CD4-positive, alpha-beta T cell treated with Interleukin-21 for 1 hour (primary cell): Measurements from ENCODE around the gene PCYT2.
A peak's percentile ranks its signal among the peaks of the same experiment; 100 is the strongest.
"Not testable (repeated sequence)": the region's sequence is repeated elsewhere in the genome, so short reads cannot be mapped to it uniquely, and the experiment has no call there.

ENCODE experiments used
- DNase-seq: peaks from one replicate; pipeline ENCODE4 v3.0.0-alpha.2; 2020

The PCYT2 gene

GRCh38 chr17:81926451-81927151 lies 15.4 kb upstream of the PCYT2 start:
- DNase-seq, result peak; percentile 54

- no peak for DNase-seq
These were observed 14.8 kb upstream of the PCYT2 start for GRCh38 chr17:81925860-81926450.

- peak; percentile 28 for DNase-seq
These were observed 13.6 kb upstream of the PCYT2 start for GRCh38 chr17:81924557-81925532.

- no peak for DNase-seq
These were observed 12.4 kb upstream of the PCYT2 start for GRCh38 chr17:81923302-81924260.

GRCh38 chr17:81922566-81923301 lies 11.5 kb upstream of the PCYT2 start:
- no peak for DNase-seq

DNA sequence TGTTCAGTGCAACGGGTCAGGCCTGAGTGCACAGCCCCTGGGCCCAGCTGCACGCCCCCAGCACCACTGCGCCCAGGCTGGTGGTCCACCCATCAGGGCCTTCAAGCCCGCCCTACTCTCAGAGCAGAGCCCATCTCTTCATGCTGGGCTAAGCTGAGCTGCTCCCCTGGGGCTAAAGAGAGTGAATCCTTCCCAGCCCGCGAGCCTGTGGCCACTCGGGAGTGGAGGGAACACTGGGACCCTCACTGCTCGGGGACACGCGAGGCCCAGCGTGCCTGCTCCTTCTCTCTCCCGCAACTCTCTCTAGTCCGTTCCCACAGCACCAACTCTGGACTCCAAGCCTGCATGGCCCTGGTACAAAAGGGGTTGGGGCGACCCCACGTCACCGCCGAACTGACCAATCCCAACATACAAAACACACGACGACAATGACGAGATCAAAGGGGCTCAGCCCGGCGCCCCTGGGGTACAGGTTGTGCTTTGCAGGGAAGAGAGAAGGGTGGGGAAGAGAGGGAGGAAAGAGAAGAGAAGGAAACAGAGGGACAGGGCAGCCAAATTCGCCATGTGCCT lies 10.9 kb upstream of the PCYT2 start:
- DNase-seq, result no peak

DNA sequence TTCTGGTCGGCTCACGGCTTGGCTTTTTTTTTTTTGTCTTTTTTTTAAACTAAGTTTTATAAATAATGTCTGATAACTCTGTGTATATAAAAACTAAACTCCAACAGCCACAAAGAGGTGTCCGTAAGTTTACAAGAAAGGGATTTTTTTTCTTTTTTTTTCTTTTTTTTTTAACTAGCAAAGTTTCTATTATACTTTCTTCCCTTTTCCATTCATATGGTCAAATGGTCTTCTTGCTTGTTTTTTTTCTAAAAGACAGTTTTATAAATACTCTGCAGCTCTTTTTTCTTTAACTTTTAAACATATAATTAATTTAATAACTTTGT lies 10.3 kb upstream of the PCYT2 start:
- no peak for DNase-seq

DNA sequence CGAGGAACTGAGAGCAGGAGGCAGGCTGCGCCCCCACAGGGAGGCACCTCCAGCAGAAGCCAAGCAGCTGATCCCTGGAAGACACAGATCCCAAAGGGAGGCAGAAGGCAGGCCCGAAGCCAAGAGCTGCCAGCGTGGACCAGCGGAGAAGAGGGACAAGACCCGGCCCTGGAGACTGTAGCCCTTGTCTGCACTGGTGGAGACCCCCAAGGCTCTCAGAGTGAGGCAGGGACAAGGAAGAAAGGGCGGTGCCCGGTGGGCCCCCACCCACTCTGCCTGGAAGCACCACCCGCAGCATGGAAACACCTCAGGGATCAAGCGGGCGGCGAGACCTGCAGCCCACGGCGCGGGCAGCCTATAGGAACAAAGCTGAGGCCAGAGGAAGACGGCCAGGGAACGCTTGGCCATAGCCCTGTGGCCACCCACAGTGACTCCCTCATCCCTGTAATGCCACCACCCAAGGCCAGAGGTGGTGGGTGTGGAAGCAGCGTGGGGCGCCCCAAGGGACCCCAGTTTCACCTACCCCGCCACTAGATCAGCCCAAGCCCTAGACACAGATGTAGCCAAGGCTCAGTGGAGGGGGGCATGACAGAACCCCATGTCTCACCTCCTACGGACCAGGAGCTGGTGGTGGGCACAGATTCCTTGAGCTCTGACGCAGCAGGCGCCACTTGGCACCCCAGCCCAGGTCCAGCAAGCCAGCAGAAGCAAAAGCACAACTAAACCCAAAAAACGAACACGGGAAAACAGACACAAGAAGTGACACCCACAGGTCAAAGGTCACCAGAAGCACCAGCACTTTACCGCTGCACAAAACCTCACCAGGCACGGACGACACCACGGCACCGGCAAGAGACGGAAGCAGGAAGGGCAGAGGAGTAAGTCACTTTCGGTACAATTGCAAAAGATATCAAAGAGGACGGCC lies 9.7 kb upstream of the PCYT2 start:
- DNase-seq, result no peak

- DNase-seq, result no peak
These were observed 7.8 kb upstream of the PCYT2 start for GRCh38 chr17:81918832-81919545.

- DNase-seq, result not testable (repeated sequence)
These were observed 7.1 kb upstream of the PCYT2 start for GRCh38 chr17:81918333-81918669.

- DNase-seq, result peak; percentile 88
These were observed 6.5 kb upstream of the PCYT2 start, which contains the start of gene SIRT7 for GRCh38 chr17:81917565-81918332. Gene SIRT7 (minus strand): TSS chr17:81918176. CDS start chr17:81918131, 45 bp downstream.

DNA sequence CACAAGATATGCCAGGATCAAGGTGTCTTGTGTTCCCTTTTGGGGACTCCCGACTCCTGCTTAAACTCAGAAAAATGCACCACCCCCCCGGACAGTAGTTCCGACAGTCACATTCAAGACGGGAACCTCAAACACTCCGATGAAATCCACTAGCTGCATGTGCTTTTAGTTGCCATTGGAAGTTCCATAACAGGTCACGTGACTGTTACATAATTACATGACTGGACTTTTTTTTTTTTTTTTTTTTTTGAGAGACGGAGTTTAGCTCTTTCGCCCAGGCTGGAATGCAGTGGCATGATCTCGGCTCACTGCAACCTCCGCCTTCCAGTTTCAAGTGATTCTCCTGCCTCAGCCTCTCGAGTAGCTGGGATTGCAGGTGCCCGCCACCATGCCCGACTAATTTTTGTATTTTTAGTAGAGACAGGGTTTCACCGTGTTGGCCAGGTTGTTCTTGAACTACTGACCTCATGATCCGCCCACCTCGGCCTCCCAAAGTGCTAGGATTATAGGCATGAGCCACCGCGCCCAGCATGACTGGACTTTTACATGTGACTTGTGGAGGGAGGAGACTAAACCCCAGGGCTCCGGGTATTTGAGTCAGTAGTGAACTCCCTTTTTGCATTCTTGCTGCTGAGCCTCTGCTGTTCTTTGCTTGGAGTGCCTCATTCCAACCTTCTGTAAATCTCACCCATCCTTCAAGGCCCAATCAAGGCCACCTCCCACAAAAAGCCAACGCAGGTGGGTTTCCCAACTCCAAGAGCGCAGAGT lies 5.2 kb upstream of the PCYT2 start:
- no peak for DNase-seq

DNA sequence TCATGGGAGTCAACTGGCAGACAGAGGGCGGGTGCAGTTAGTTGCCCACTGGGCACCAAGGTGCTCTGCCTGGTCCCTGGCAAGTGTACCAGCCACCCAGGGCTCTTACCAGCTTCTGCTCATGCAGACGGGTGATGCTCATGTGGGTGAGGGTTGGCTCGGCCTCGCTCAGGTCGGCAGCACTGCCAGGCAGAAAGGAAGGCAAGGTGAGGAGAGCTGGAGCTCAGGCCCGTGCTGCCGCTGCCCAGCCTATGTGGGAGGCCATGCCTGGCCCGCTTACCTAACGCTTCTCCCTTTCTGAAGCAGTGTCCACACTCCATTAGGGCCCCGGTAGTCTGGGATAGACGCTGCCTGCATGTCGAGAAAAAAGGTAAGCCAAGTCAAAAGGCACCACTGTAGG lies 4.1 kb upstream of the PCYT2 start:
- no peak for DNase-seq

DNA sequence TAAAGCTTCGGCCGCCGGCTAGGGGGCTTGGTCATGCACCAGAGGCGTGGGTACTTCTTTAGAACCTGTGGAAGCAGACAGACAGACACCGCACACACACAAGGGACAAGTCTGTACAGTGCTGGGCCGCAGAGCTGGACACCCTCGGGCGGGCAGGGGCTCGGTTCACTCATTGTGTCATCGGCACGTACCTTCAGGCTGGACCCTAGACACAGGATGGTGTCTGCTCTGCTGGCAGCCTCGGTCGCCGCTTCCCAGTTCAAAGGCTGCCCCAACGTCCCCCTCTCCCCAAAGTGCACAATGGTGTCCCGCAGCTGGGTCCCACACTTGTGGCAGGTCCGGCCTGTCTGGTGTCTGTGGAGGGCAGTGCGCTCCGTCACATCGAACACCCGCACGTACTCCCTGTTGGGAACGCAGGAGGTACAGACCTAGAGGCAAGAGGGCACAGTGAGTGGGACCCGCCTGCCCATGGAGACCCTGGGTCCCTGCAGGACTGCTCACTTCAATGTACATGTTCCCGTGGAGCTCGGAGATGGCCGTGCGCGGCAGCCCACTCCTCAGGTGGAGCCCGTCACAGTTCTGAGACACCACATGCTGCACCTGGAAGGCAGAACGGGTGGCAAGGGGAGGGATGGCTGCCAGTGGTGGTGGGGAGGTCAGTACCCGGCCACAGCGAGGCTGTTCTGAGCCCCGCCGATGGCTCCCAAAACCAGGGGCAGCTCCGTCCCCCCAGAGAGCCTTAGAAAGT lies 3.1 kb upstream of the PCYT2 start:
- DNase-seq, result no peak

- no peak for DNase-seq
These were observed 2.3 kb upstream of the PCYT2 start for GRCh38 chr17:81913394-81914102.

DNA sequence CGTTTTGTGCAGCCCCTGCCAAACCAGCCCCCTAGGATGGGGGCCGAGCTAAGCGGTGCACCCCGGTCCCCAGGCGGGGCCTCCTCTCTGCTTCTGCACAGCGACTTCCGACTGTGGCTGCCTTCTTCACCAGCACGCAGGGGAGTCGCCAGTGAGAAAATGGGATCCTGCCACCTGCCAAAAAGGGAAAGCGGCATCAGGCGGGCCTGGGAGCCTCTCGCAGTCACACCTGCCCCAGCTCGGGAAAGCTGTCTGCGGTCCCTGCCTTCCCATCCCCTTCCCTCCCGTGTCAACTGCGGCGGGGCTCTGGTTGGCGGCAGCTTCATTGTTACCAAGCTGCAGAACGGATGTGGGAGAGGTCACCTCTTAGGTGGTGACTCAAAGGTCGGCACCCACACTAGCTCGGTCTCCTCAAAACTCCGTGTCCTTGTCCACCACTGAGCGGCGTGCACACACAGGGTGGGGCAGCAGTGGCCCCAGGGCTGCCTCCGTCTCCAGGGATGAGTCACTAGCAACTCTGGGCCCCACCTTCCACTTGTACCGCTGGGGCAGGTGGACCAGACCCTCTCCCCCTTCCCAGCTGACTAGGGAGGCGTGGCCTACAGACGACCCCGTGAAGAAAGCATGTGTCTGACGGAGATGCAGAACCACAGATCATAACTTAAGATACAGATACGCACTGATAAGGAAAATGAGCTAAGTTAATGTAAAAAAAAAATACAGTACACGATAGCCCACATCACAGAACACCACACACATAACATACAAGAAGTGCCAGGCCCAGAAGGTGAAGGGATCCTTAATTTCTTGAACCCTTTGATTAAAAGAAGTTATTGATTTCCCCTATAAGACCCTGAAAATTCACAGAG lies 1.5 kb upstream of the PCYT2 start:
- no peak for DNase-seq
